ENCODE measurements around the gene GPR148. TPM values are rescaled to one million over a fixed set of nuclear protein-coding genes. Genes with fewer than 3 reads are reported as not detected.

Gene GPR148
- total RNA-seq, 1 experiment from 2014 or later, result not detected

- Histone ChIP-seq H3K4ac (ENCODE audit: low read depth, low read length) (no peak overlapping the region), H4K5ac (ENCODE audit: insufficient read length, low read depth, low read length) (no peak overlapping the region), H3K9me3 (ENCODE audit: control insufficient read depth, low read depth, low read length) (no peaks in the 10 kb centered on the region), H3K4me2 (ENCODE audit: insufficient read depth, insufficient read length, low read length) (no peak overlapping the region), H4K20me1 (ENCODE audit: control insufficient read depth, insufficient read depth, insufficient read length) (no peaks in the 10 kb centered on the region), H4K8ac (replicated peaks; ENCODE audit: insufficient read length, low read depth, low read length) (no peak overlapping the region), H3T11ph (ENCODE audit: low read length) (no peak overlapping the region), H4K91ac (ENCODE audit: insufficient read length, low read depth, low read length) (no peak overlapping the region), H2BK20ac (ENCODE audit: low read depth, low read length, poor library complexity, severe bottlenecking) (no peak overlapping the region), H3K14ac (ENCODE audit: insufficient read depth, low read length) (no peak overlapping the region), H2AFZ (ENCODE audit: low read length) (no peak overlapping the region), H3K23ac (ENCODE audit: insufficient read length, low read depth, low read length) (no peak overlapping the region), H3K4me1 (ENCODE audit: insufficient read depth, low read length) (no peaks in the 10 kb centered on the region), H2BK120ac (ENCODE audit: low read depth, low read length, poor library complexity, severe bottlenecking) (no peak overlapping the region), H2BK15ac (ENCODE audit: low read depth, low read length) (no peak overlapping the region), H2AK5ac (ENCODE audit: insufficient read length, low read length) (no peak overlapping the region), H3K23me2 (ENCODE audit: insufficient read length, low read depth, low read length, poor library complexity, severe bottlenecking) (no peaks in the 10 kb centered on the region), H3K56ac (ENCODE audit: insufficient read length, low read depth, low read length) (no peak overlapping the region), H3K9ac (ENCODE audit: extremely low read depth, insufficient read length, low read length) (no peak overlapping the region), H3K79me2 (ENCODE audit: insufficient read depth, low read length) (no peaks in the 10 kb centered on the region), H3K18ac (ENCODE audit: insufficient read length, low read depth, low read length) (no peak overlapping the region), H2BK5ac (ENCODE audit: insufficient read length, low read length) (no peak overlapping the region), H3K27me3 (ENCODE audit: insufficient read depth, low read length) (no peaks in the 10 kb centered on the region), H3K27ac (ENCODE audit: insufficient read length, low read depth, low read length) (no peak overlapping the region), H3K79me1 (ENCODE audit: insufficient read depth, low read depth, low read length, poor library complexity, severe bottlenecking) (no peaks in the 10 kb centered on the region), H2BK12ac (ENCODE audit: insufficient read length, low read depth, low read length) (no peak overlapping the region)
- H3K27ac Mint-ChIP-seq, result no peak overlapping the region
- DNase-seq, result no peak
- H3K36me3 Mint-ChIP-seq (ENCODE audit: insufficient read depth in 1 of 3, low read depth in 3 of 3), result no peaks in the 10 kb centered on the region
- H3K4me3 Mint-ChIP-seq, result no peak overlapping the region
- H3K27me3 Mint-ChIP-seq (ENCODE audit: low read depth), result peaks cover 4% of the 10 kb centered on the region; the same call in 1 of the 2 replicates
- TF ChIP-seq CTCF (conservative IDR thresholded peaks at IDR 0.05), result no peak
- H3K9me3 Mint-ChIP-seq, result no peaks in the 10 kb centered on the region; a peak in 1 of 5 replicates
- no CpG with 5 or more reads among the region's 7 CpGs for WGBS (ENCODE audit: extremely low coverage, insufficient read length, low lambda C conversion rate)
- H3K4me1 Mint-ChIP-seq, result peaks cover 0 to 2% of the 10 kb centered on the region in 2 experiments; a peak in 2 of 4 replicates
Observed at GRCh38 chr2:130766037-130766436, 37.2 kb downstream of the GPR148 start.

Measured in H9 (cell line).